H1 (cell line): ENCODE data around the gene COPS7A. TPM values are rescaled to one million over a fixed set of nuclear protein-coding genes. Genes with fewer than 3 reads are reported as not detected.
A peak's percentile ranks its signal among the peaks of the same experiment; 100 is the strongest.

ENCODE experiments used
- CTCF ChIA-PET: fragments of 300-600 bp; sonication (Branson Sonifier 250); formaldehyde crosslinking; loops from one replicate; lab custom pipeline; 2021; ENCODE audit not compliant: partially characterized antibody; lab: Charles Lee
- POLR2A ChIA-PET: fragments of 300-600 bp; sonication (Branson Sonifier 250); formaldehyde crosslinking; loops from one replicate; lab custom pipeline; 2021; ENCODE audit warnings: inconsistent platforms; ENCODE audit not compliant: partially characterized antibody; lab: Charles Lee
- DNase-seq, 2 experiments: peaks; one replicate each; pipeline versions ENCODE4 v3.0.0 to v3.0.0-alpha.2; 2010 to 2022; ENCODE audit warnings: low spot score in 2 of 2, low read depth in 1 of 2, mixed read lengths in 1 of 2
- FAIRE-seq: peaks from 2 replicates; lab custom pipeline; 2011; peaks lifted over from hg19 to GRCh38; lab: Jason Lieb, UNC
- H2AFZ ChIP-seq: 2 replicates; pipeline ENCODE4 v1.8.1; 2012; ENCODE audit warnings: low read length, inconsistent platforms
- H2AK5ac ChIP-seq: 2 replicates; pipeline ENCODE4 v1.6.1; 2013; ENCODE audit warnings: low read depth, low read length
- H2BK120ac ChIP-seq: replicated peaks from 2 replicates; pipeline ENCODE3; 2013; ENCODE audit warnings: low read depth, low read length, inconsistent platforms
- H2BK12ac ChIP-seq: 2 replicates; pipeline ENCODE4 v1.6.1; 2013; ENCODE audit warnings: low read depth, low read length
- H2BK15ac ChIP-seq: 2 replicates; pipeline ENCODE4 v1.6.1; 2013; ENCODE audit warnings: low read length
- H2BK20ac ChIP-seq: 2 replicates; pipeline ENCODE4 v1.6.1; 2013; ENCODE audit warnings: low read length
- H2BK5ac ChIP-seq: 2 replicates; pipeline ENCODE4 v1.6.1; 2013; ENCODE audit warnings: low read depth, low read length
- H3K14ac ChIP-seq: 2 replicates; pipeline ENCODE4 v1.6.1; 2013; ENCODE audit warnings: inconsistent platforms; ENCODE audit not compliant: insufficient read length
- H3K18ac ChIP-seq: 2 replicates; pipeline ENCODE4 v1.6.1; 2013; ENCODE audit warnings: low read length; ENCODE audit errors: extremely low read depth
- H3K23ac ChIP-seq: 2 replicates; pipeline ENCODE4 v1.6.1; 2013; ENCODE audit warnings: inconsistent platforms; ENCODE audit not compliant: insufficient read length
- H3K23me2 ChIP-seq: 2 replicates; pipeline ENCODE4 v1.6.1; 2013; ENCODE audit warnings: low read depth, low read length
- H3K27ac ChIP-seq: 2 replicates; pipeline ENCODE4 v1.6.1; 2011; ENCODE audit warnings: low read depth, low read length, inconsistent platforms
- H3K27me3 ChIP-seq, 4 experiments: replicated peaks in 1 of 4; 1 replicate in 1 of 4; 2 replicates in 3 of 4; pipeline versions ENCODE4 v1.6.1 to v1.8.1; 2011 to 2013; ENCODE audit warnings: low read length in 3 of 4, mild to moderate bottlenecking in 3 of 4, inconsistent platforms in 2 of 4, mixed read lengths in 2 of 4, moderate library complexity in 1 of 4; ENCODE audit not compliant: control insufficient read depth in 3 of 4, insufficient read depth in 3 of 4; ENCODE audit errors: extremely low read depth in 1 of 4
- H3K36me3 ChIP-seq, 4 experiments: 2 replicates each; pipeline versions ENCODE4 v1.6.1 to v1.8.1; 2011 to 2013; ENCODE audit warnings: mild to moderate bottlenecking in 4 of 4, low read length in 3 of 4, moderate library complexity in 2 of 4, control low read depth in 1 of 4, inconsistent platforms in 1 of 4; ENCODE audit not compliant: insufficient read depth in 4 of 4, control insufficient read depth in 2 of 4
- H3K4ac ChIP-seq: replicated peaks from 2 replicates; pipeline ENCODE3; 2013; ENCODE audit warnings: low read length, low read depth, mixed read lengths, inconsistent platforms; ENCODE audit not compliant: insufficient read length
- H3K4me1 ChIP-seq, 4 experiments: replicated peaks in 1 of 4; 1 replicate in 1 of 4; 2 replicates in 3 of 4; pipeline versions ENCODE4 v1.6.1 to v1.8.1; 2011 to 2013; ENCODE audit warnings: low read length in 3 of 4, inconsistent platforms in 2 of 4, mixed read lengths in 1 of 4; ENCODE audit not compliant: insufficient read depth in 4 of 4, control insufficient read depth in 3 of 4
- H3K4me2 ChIP-seq, 2 experiments: 2 replicates each; pipeline versions ENCODE4 v1.6.1 to v1.8.1; 2011 to 2013; ENCODE audit warnings: low read depth in 2 of 2, low read length in 2 of 2, control low read depth in 1 of 2, inconsistent platforms in 1 of 2, mild to moderate bottlenecking in 1 of 2; ENCODE audit not compliant: insufficient read depth in 1 of 2
- H3K4me3 ChIP-seq, 4 experiments: fragments of 200-600, 300-600 bp in 1 of 4; sonication (generic), shearing (Covaris generic), sonication (Bioruptor Twin) in 1 of 4; 2 replicates each; pipeline versions ENCODE4 v1.5.1 to v1.8.1; 2011 to 2016; ENCODE audit warnings: low read length in 4 of 4, low read depth in 3 of 4, control low read depth in 2 of 4, inconsistent platforms in 2 of 4, mild to moderate bottlenecking in 2 of 4, mixed read lengths in 1 of 4, moderate library complexity in 1 of 4; ENCODE audit not compliant: insufficient read depth in 2 of 4; ENCODE audit errors: extremely low read depth in 1 of 4
- H3K56ac ChIP-seq: replicated peaks from 2 replicates; pipeline ENCODE3; 2013; ENCODE audit warnings: low read depth, mild to moderate bottlenecking, mixed read lengths, low read length, inconsistent platforms; ENCODE audit not compliant: insufficient read length
- H3K79me1 ChIP-seq: 2 replicates; pipeline ENCODE4 v1.6.1; 2013; ENCODE audit warnings: low read depth, low read length, control low read depth
- H3K79me2 ChIP-seq, 2 experiments: 2 replicates each; pipeline versions ENCODE4 v1.6.1 to v1.8.1; 2012 to 2013; ENCODE audit warnings: low read length in 2 of 2, mild to moderate bottlenecking in 2 of 2, inconsistent platforms in 1 of 2; ENCODE audit not compliant: insufficient read depth in 2 of 2, control insufficient read depth in 1 of 2
- H3K9ac ChIP-seq, 4 experiments: replicated peaks in 1 of 4; 1 replicate in 1 of 4; 2 replicates in 3 of 4; pipeline versions ENCODE4 v1.6.1 to v1.8.1; 2011 to 2013; ENCODE audit warnings: low read depth in 3 of 4, low read length in 3 of 4, control low read depth in 2 of 4, mild to moderate bottlenecking in 2 of 4, moderate library complexity in 2 of 4, inconsistent platforms in 1 of 4; ENCODE audit errors: extremely low read depth in 1 of 4
- H3K9me3 ChIP-seq, 2 experiments: 2 replicates each; pipeline versions ENCODE4 v1.6.1 to v1.8.1; 2012 to 2013; ENCODE audit warnings: mild to moderate bottlenecking in 2 of 2, moderate library complexity in 2 of 2, control low read depth in 1 of 2, inconsistent platforms in 1 of 2, low read depth in 1 of 2, low read length in 1 of 2, mixed read lengths in 1 of 2; ENCODE audit not compliant: insufficient read depth in 2 of 2
- H4K20me1 ChIP-seq, 2 experiments: replicated peaks in 1 of 2; 2 replicates each; pipeline versions ENCODE3 to v1.8.1; 2011 to 2013; ENCODE audit warnings: inconsistent platforms in 2 of 2, low read length in 2 of 2, mild to moderate bottlenecking in 1 of 2; ENCODE audit not compliant: insufficient read depth in 2 of 2, control insufficient read depth in 1 of 2
- H4K5ac ChIP-seq: 2 replicates; pipeline ENCODE4 v1.6.1; 2013; ENCODE audit warnings: low read length, low read depth, mixed read lengths, inconsistent platforms; ENCODE audit not compliant: insufficient read length
- H4K8ac ChIP-seq: 2 replicates; pipeline ENCODE4 v1.8.0; 2013; ENCODE audit warnings: mild to moderate bottlenecking, moderate library complexity, low read length, inconsistent platforms; ENCODE audit not compliant: insufficient read depth; ENCODE audit errors: extremely low read depth
- H4K91ac ChIP-seq: replicated peaks from 2 replicates; pipeline ENCODE3; 2013; ENCODE audit warnings: low read length, mixed read lengths, inconsistent platforms; ENCODE audit not compliant: insufficient read length
- RBBP5 ChIP-seq: IDR thresholded peaks from 2 replicates; pipeline ENCODE4 v1.7.1; 2012; ENCODE audit warnings: low read depth, mild to moderate bottlenecking, inconsistent platforms, low read length, moderate library complexity, borderline replicate concordance
- SIN3A ChIP-seq, 2 experiments: IDR thresholded peaks in 1 of 2; conservative IDR thresholded peaks in 1 of 2; 2 replicates each; pipeline ENCODE4 v1.6.1; 2011 to 2012; ENCODE audit warnings: low read length in 2 of 2, improper control_type of control experiment in 1 of 2, low read depth in 1 of 2, mild to moderate bottlenecking in 1 of 2
- SIX5 ChIP-seq: IDR thresholded peaks from 2 replicates; pipeline ENCODE4 v1.6.1; 2011; ENCODE audit warnings: mild to moderate bottlenecking, low read depth, low read length
- WGBS, 2 experiments: shearing (Covaris generic) in 1 of 2; methylation state at CpG; one replicate each; pipeline versions ENCODE4 v1.1.6 to v1.1.7; 2013 to 2015; ENCODE audit warnings: low lambda C conversion rate in 2 of 2, mixed read lengths in 2 of 2, inconsistent platforms in 1 of 2, low coverage in 1 of 2, missing lambda C conversion rate in 1 of 2; ENCODE audit not compliant: insufficient replicate concordance in 2 of 2, insufficient coverage in 1 of 2, insufficient read length in 1 of 2; ENCODE audit errors: extremely low coverage in 1 of 2, missing lambda C conversion rate in 1 of 2; 5-methylcytosine and 5-hydroxymethylcytosine counted together
- polyA plus RNA-seq, 7 experiments: library from polyadenylated mRNA; depleted of rRNA in 3 of 7; stranded (reverse) in 5 of 7; unstranded in 2 of 7; fragments of >200 nt in 5 of 7; fragments of 200-250 nt in 2 of 7; gene quantifications; 1 replicate in 5 of 7; 2 replicates in 1 of 7; 4 replicates in 1 of 7; pipeline versions ENCODE4 v1.2.1 to v1.2.3, GENCODE V29; 2011 to 2013; ENCODE audit warnings: missing spikeins in 2 of 7, mixed read lengths in 2 of 7
- total RNA-seq: library from RNA; stranded (reverse); fragmentation: NEBNext Ultra II Directional; extraction: Animal tissue kit (Norgen Biotek cat#: 25700); gene quantifications from 2 replicates; pipeline ENCODE4 v1.2.1, GENCODE V29; 2021

Gene COPS7A
- total and polyA plus RNA-seq, 2 of the 8 experiments (the other 6 are each of a cell fraction or from before 2014, with no cell fraction given), result 44.5 to 95.9 TPM

DNA sequence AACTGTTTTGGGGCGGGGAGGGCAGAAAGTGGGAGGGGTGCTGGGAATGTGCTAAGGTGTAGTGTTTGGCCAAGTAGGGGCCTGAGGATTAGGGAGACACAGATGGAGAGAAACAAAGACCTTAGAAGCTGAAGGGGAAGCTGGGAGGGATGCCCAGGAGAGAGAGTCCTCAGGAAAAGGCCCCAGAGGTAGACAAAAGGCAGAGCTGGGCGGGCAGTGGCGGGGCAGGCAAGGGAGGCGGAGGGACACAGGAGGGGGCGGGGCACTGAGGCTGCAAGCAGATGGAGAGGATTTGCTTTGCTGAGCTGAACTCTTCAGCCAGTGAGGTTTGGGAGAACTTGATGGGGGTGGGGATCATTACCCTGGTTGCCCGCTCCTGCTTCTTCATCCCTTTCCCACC lies 45.1 kb downstream of the COPS7A start:
- Histone ChIP-seq H3K4me3 (peak overlapping the region; percentile 83 to 98 (median 87)), H3K79me2 (peaks cover 4 to 25% of the 10 kb centered on the region in 2 experiments; a peak in 2 of 4 replicates), H3K23ac (no peak overlapping the region), H2BK20ac (0 out of 2 replicates have a peak overlapping the region, but pooled peaks have one; percentile 24), H3K27ac (peak overlapping the region; percentile 13; the same call in 1 of the 2 replicates), H4K20me1 (peaks cover 6 to 20% of the 10 kb centered on the region in 2 experiments), H3K4me1 (peaks cover 7 to 41% (median 30%) of the 10 kb centered on the region in 4 experiments), H2BK12ac (peak overlapping the region; percentile 2; the same call in 1 of the 2 replicates), H2AK5ac (peak overlapping the region; percentile 1; the same call in 1 of the 2 replicates), H3K36me3 (peaks cover 0 to 23% (median 5%) of the 10 kb centered on the region in 4 experiments; a peak in 6 of 8 replicates), H3K14ac (no peak overlapping the region), H3K23me2 (peaks cover 18% of the 10 kb centered on the region), H3K27me3 (peaks cover 0 to 14% (median 10%) of the 10 kb centered on the region in 4 experiments; a peak in 5 of 7 replicates), H2BK120ac (no peak overlapping the region), H3K4me2 (peak overlapping the region; percentile 88 to 100), H3K56ac (no peak overlapping the region), H4K91ac (no peak overlapping the region), H3K9ac (peak overlapping the region in 2 of 4 experiments; percentile 16 to 82; a peak in 2 of 7 replicates), H3K9me3 (no peaks in the 10 kb centered on the region), H2BK15ac (0 out of 2 replicates have a peak overlapping the region, but pooled peaks have one; percentile 40), H4K5ac (peak overlapping the region; percentile 24), H3K18ac (peak overlapping the region; percentile 41), H2AFZ (no peak overlapping the region), H4K8ac (no peak overlapping the region), H2BK5ac (peak overlapping the region; percentile 5; the same call in 1 of the 2 replicates), H3K4ac (no peak overlapping the region), H3K79me1 (0 out of 2 replicates have a peak, but pooled peaks cover 2% of the 10 kb centered on the region)
- ChIA-PET POLR2A (interaction anchor here (0.5 to 11.6 kb wide), 11 partner anchors 9 to 433 kb away, joined by 3 to 151 read pairs (median 8); partner anchors contain the start of genes CDCA3, GNB3, MLF2 and P3H3), CTCF (interaction anchor here (0.7 to 29.6 kb wide), 5 partner anchors 12 to 124 kb away, joined by 3 to 532 read pairs (median 105); partner anchors contain the start of genes GNB3, GPR162, MLF2 and P3H3)
- WGBS, 2 experiments, result 17% methylated on average over 4 of the region's 6 CpGs; no CpG with 5 or more reads in 1 of the 2 experiments
- DNase-seq (peak in 1 of 2 experiments; percentile 80), FAIRE-seq (peak; percentile 63)
- TF ChIP-seq SIX5, result no peak
- no peak for TF ChIP-seq RBBP5
- TF ChIP-seq SIN3A (conservative IDR thresholded peaks at IDR 0.05 in 1 of 2, IDR thresholded peaks at IDR 0.05 in 1 of 2; ENCODE audit: low read depth in 1 of 2, low read length in 2 of 2), result 0 out of 4 replicates have a peak, but pooled peaks of 1 of the 2 experiments have one; percentile 36
